Thoracic aorta (tissue), 2 donors: ENCODE data around the gene ACBD7. TPM values are rescaled to one million over a fixed set of nuclear protein-coding genes. Genes with fewer than 3 reads are reported as not detected.

Experiments used
- ATAC-seq: fragments of 150-250 bp; one replicate; pipeline ENCODE4 v1.8.0; 2017; ENCODE audit warnings: low read depth; ENCODE audit not compliant: insufficient number of reproducible peaks, low FRiP score
- DNase-seq: peaks from one replicate; pipeline ENCODE4 v3.0.0-alpha.2; 2020; ENCODE audit warnings: low spot score
- H3K27ac ChIP-seq, 2 donors: fragments of 200-600 bp; sonication (generic); 1 replicate in 1 of 2; 2 replicates in 1 of 2; pipeline ENCODE4 v1.5.1; 2016; ENCODE audit warnings: mild to moderate bottlenecking in 2 of 2, moderate library complexity in 2 of 2
- H3K27me3 ChIP-seq: fragments of 200-600 bp; sonication (generic); replicated peaks from 2 replicates; pipeline ENCODE4 v1.6.0; 2016; ENCODE audit warnings: mild to moderate bottlenecking; ENCODE audit not compliant: insufficient read depth
- H3K36me3 ChIP-seq: fragments of 200-600 bp; sonication (generic); one replicate; pipeline ENCODE4 v1.5.1; 2016
- H3K4me1 ChIP-seq, 2 donors: fragments of 200-600 bp; sonication (generic); 1 replicate in 1 of 2; 2 replicates in 1 of 2; pipeline versions ENCODE4 v1.5.1 to v1.6.0; 2016; ENCODE audit warnings: low read depth in 2 of 2, mild to moderate bottlenecking in 1 of 2; ENCODE audit not compliant: control insufficient read depth in 1 of 2
- H3K4me3 ChIP-seq: fragments of 200-600 bp; sonication (generic); 2 replicates; pipeline ENCODE4 v1.5.1; 2016; ENCODE audit warnings: mild to moderate bottlenecking
- H3K9me3 ChIP-seq: fragments of 200-600 bp; sonication (generic); 2 replicates; pipeline ENCODE4 v1.5.1; 2016
- total RNA-seq, 2 donors: library from RNA; depleted of rRNA; stranded (reverse); fragments of >200 nt; gene quantifications; one replicate each; pipeline versions ENCODE4 v1.1.0 to v1.2.3, GENCODE V29; 2016
- TF ChIP-seq, protein P1 (sequence below): fragments of 200-600 bp; sonication (generic); IDR thresholded peaks from one replicate; pipeline ENCODE4 v1.5.1; 2019; ENCODE audit warnings: antibody characterized with exemption

ACBD7 gene
- total RNA-seq, 2 donors from 2014 or later: 0.41 to 0.63 TPM

DNA sequence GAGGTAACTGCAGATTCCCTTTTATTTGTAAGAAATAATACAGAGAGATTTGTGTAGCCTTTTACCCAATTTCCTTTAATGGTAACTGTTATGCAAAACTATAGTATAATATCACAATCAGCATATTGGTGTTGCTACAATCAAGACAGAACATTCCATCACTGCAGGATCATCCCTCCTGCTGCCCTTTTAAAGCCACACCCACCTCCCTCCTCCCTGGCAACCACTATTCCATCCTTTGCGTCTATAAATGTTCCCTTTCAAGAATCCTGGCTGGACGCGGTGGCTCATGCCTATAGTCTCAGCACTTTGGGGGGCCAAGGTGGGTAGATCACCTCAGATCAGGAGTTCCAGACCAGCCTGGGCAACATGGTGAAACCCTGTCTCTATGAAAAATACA, 13.2 kb downstream of the ACBD7 start:
- no peak for DNase-seq
- Histone ChIP-seq H3K36me3 (no peaks in the 10 kb centered on the region), H3K4me1 (no peaks in the 10 kb centered on the region), H3K4me3 (no peak overlapping the region), H3K9me3 (no peaks in the 10 kb centered on the region), H3K27ac (no peak overlapping the region), H3K27me3 (no peaks in the 10 kb centered on the region)
- TF ChIP-seq, protein P1, sequence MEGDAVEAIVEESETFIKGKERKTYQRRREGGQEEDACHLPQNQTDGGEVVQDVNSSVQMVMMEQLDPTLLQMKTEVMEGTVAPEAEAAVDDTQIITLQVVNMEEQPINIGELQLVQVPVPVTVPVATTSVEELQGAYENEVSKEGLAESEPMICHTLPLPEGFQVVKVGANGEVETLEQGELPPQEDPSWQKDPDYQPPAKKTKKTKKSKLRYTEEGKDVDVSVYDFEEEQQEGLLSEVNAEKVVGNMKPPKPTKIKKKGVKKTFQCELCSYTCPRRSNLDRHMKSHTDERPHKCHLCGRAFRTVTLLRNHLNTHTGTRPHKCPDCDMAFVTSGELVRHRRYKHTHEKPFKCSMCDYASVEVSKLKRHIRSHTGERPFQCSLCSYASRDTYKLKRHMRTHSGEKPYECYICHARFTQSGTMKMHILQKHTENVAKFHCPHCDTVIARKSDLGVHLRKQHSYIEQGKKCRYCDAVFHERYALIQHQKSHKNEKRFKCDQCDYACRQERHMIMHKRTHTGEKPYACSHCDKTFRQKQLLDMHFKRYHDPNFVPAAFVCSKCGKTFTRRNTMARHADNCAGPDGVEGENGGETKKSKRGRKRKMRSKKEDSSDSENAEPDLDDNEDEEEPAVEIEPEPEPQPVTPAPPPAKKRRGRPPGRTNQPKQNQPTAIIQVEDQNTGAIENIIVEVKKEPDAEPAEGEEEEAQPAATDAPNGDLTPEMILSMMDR: no peak
- no peak for ATAC-seq

DNA sequence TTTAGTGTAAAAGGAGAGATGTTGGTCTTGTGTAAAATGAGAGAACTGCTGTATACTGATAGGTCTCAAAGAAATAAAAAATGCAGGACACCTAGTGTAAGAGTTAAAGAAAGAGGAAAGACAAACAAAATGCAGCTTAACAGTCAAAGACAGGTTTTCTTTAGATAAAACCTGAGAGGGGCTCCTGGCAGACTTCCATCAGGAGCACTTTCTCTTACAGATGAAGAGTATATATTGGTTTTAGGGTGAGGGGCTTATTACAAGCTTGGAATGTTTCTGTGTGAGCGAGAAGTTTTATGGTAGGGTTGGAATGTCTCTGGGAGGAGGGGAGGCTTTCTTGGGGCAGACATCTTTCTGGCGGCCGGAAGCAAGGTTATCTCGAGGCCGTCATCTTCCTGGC, 16.2 kb downstream of the ACBD7 start:
- DNase-seq: no peak
- no peak for ATAC-seq
- no peaks in the 10 kb centered on the region for H3K9me3 ChIP-seq
- no peaks in the 10 kb centered on the region for H3K36me3 ChIP-seq
- H3K27me3 ChIP-seq: no peaks in the 10 kb centered on the region
- no peak overlapping the region for H3K4me3 ChIP-seq
- no peak overlapping the region for H3K27ac ChIP-seq
- TF ChIP-seq, protein P1: no peak
- no peaks in the 10 kb centered on the region for H3K4me1 ChIP-seq

DNA sequence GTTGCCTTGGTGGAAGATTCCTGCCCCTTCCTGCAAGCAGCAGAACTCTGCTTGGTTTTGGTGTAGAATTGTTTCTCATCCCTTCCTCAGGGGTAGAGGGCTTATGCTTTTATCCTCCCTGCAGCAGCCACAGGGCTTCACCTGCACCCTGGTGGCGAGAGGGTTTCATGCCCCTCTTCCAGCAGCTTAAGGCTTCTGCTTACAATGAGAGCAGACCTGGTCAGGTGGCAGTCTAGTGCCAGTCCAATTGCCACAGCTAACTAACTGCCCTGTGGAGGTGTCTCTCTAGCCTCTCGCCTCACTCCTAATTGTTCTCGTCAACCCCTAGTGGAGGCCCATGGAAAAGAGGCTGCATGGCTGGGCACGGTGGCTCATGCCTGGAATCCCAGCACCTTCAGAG, 19.3 kb downstream of the ACBD7 start:
- ATAC-seq: no peak
- H3K27me3 ChIP-seq: no peaks in the 10 kb centered on the region
- TF ChIP-seq, protein P1: no peak

DNA sequence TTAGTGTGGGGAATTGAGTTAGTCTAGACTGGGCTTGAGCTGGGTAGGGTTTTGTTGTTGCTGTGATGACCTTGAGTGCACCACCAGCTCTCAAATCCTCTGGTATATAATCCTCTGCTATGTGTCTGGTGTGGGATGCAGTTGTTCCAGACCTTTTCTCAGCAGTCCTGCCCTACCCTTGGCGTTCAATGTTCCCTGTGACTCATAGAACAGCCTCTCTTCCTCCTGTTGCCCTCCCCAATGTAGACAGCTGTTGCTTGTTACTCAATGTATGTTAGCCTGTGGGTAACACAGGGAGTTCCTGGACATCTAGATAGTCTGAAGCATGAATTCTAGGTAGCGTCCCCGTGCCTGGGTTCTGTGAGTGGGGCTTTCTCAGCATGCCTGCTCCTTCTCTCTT, 19.8 kb downstream of the ACBD7 start:
- Histone ChIP-seq H3K4me3 (no peak overlapping the region), H3K36me3 (no peaks in the 10 kb centered on the region), H3K4me1 (no peaks in the 10 kb centered on the region), H3K27me3 (no peaks in the 10 kb centered on the region), H3K27ac (no peak overlapping the region), H3K9me3 (peaks cover 5% of the 10 kb centered on the region)
- no peak for DNase-seq
- TF ChIP-seq, protein P1: no peak
- ATAC-seq: no peak

More for the DNA sequence above, 19.3 kb downstream of the ACBD7 start:
- Histone ChIP-seq H3K4me1 (no peaks in the 10 kb centered on the region), H3K27ac (no peak overlapping the region), H3K9me3 (peaks cover 5% of the 10 kb centered on the region), H3K36me3 (no peaks in the 10 kb centered on the region), H3K4me3 (no peak overlapping the region)
- no peak for DNase-seq

DNA sequence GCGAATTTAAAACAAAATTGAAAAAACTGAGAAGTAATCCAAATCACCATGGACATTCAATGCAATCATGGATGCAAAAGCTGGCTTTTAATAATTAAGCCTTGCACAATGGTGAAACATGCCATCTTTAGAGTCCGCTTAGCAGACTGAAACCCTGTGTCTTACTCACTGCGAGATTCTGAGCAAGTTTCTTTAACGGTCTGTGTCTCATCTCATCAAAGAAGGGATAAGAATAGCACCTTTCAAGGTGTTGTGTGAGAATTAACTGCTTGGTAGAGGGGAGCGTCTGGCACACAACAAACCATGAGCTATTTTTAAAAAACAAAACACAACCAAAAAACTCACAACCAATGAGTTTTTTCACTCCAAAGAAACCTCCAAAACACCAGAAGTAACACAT, 21.4 kb downstream of the ACBD7 start:
- Histone ChIP-seq H3K4me1 (no peaks in the 10 kb centered on the region), H3K36me3 (no peaks in the 10 kb centered on the region), H3K9me3 (peaks cover 5% of the 10 kb centered on the region), H3K27ac (no peak overlapping the region), H3K27me3 (no peaks in the 10 kb centered on the region), H3K4me3 (no peak overlapping the region)
- TF ChIP-seq, protein P1: no peak
- no peak for ATAC-seq
- DNase-seq: no peak
